ENCODE data around the gene MEIKIN. TPM values are rescaled to one million over a fixed set of nuclear protein-coding genes. Genes with fewer than 3 reads are reported as not detected.

The MEIKIN gene
- total and polyA plus RNA-seq, 3 experiments from 2014 or later, result 0.53 to 0.69 TPM; not detected in 1

GRCh38 chr5:131950706-131951105 is 5.2 kb upstream of the MEIKIN start:
- peaks cover 6% of the 10 kb centered on the region for H3K36me3 ChIP-seq (ENCODE audit: insufficient read depth, low read length)
- no peaks in the 10 kb centered on the region for H3K9me3 ChIP-seq (ENCODE audit: low read length)
- ChIA-PET CTCF (no interaction called here), POLR2A (no interaction called here)
- Mint-ChIP-seq H3K27ac (no peak overlapping the region), H3K4me1 (peaks cover 0 to 3% (median 0%) of the 10 kb centered on the region in 3 donors), H3K27me3 (no peaks in the 10 kb centered on the region), H3K36me3 (peaks cover 20 to 47% (median 30%) of the 10 kb centered on the region in 3 donors), H3K4me3 (no peak overlapping the region), H3K9me3 (no peaks in the 10 kb centered on the region)
- DNase-seq, result no peak
- no peaks in the 10 kb centered on the region for H3K27me3 ChIP-seq (ENCODE audit: insufficient read depth, low read length, poor library complexity, severe bottlenecking)
- H3K4me3 ChIP-seq (ENCODE audit: low read length), result no peak overlapping the region
- no peak overlapping the region for H3K27ac ChIP-seq (ENCODE audit: low read depth, low read length)
- no peaks in the 10 kb centered on the region for H3K4me1 ChIP-seq (ENCODE audit: insufficient read depth, low read length)

- H3K27ac ChIP-seq (ENCODE audit: low read depth, low read length), result no peak overlapping the region
- no peak overlapping the region for H3K4me3 ChIP-seq (ENCODE audit: low read length)
- DNase-seq, result no peak
- Mint-ChIP-seq H3K27me3 (no peaks in the 10 kb centered on the region), H3K27ac (no peak overlapping the region), H3K4me1 (peaks cover 0 to 2% (median 0%) of the 10 kb centered on the region in 3 donors), H3K4me3 (no peak overlapping the region), H3K9me3 (no peaks in the 10 kb centered on the region), H3K36me3 (peaks cover 6 to 17% (median 9%) of the 10 kb centered on the region in 3 donors)
- H3K27me3 ChIP-seq (ENCODE audit: insufficient read depth, low read length, poor library complexity, severe bottlenecking), result no peaks in the 10 kb centered on the region
- no peaks in the 10 kb centered on the region for H3K9me3 ChIP-seq (ENCODE audit: low read length)
- ChIA-PET CTCF (no interaction called here), POLR2A (no interaction called here)
- no peaks in the 10 kb centered on the region for H3K4me1 ChIP-seq (ENCODE audit: insufficient read depth, low read length)
- no peaks in the 10 kb centered on the region for H3K36me3 ChIP-seq (ENCODE audit: insufficient read depth, low read length)
Observed at GRCh38 chr5:131947445-131947844, 2.0 kb upstream of the MEIKIN start.

GRCh38 chr5:131944702-131945550 is 537 bp downstream of the MEIKIN start:
- Mint-ChIP-seq H3K27me3 (no peaks in the 10 kb centered on the region), H3K27ac (no peak overlapping the region), H3K36me3 (peaks cover 9 to 15% (median 9%) of the 10 kb centered on the region in 3 donors), H3K4me1 (no peaks in the 10 kb centered on the region), H3K9me3 (no peaks in the 10 kb centered on the region), H3K4me3 (no peak overlapping the region)
- POLR2A ChIA-PET, result interaction anchor here (0.5 kb wide), 1 partner anchor 1226 kb away, joined by 3 read pairs; no protein-coding TSS in a partner anchor
- CTCF ChIA-PET, result no interaction called here
- DNase-seq, result no peak
- Histone ChIP-seq H3K27me3 (ENCODE audit: insufficient read depth, low read length, poor library complexity, severe bottlenecking) (no peaks in the 10 kb centered on the region), H3K4me3 (ENCODE audit: low read length) (no peak overlapping the region), H3K36me3 (ENCODE audit: insufficient read depth, low read length) (no peaks in the 10 kb centered on the region), H3K4me1 (ENCODE audit: insufficient read depth, low read length) (no peaks in the 10 kb centered on the region), H3K27ac (ENCODE audit: low read depth, low read length) (no peak overlapping the region), H3K9me3 (ENCODE audit: low read length) (no peaks in the 10 kb centered on the region)

- H3K27ac Mint-ChIP-seq, result no peak overlapping the region
- no peak for DNase-seq
- H3K36me3 Mint-ChIP-seq, result peaks cover 3 to 15% (median 4%) of the 10 kb centered on the region in 3 donors
- POLR2A ChIA-PET, result no interaction called here
- H3K9me3 Mint-ChIP-seq, result no peaks in the 10 kb centered on the region
- Histone ChIP-seq H3K27me3 (ENCODE audit: insufficient read depth, low read length, poor library complexity, severe bottlenecking) (no peaks in the 10 kb centered on the region), H3K36me3 (ENCODE audit: insufficient read depth, low read length) (no peaks in the 10 kb centered on the region), H3K4me1 (ENCODE audit: insufficient read depth, low read length) (no peaks in the 10 kb centered on the region), H3K4me3 (ENCODE audit: low read length) (no peak overlapping the region), H3K9me3 (ENCODE audit: low read length) (no peaks in the 10 kb centered on the region), H3K27ac (ENCODE audit: low read depth, low read length) (no peak overlapping the region)
- CTCF ChIA-PET, result no interaction called here
- no peaks in the 10 kb centered on the region for H3K27me3 Mint-ChIP-seq
- no peaks in the 10 kb centered on the region for H3K4me1 Mint-ChIP-seq
- no peak overlapping the region for H3K4me3 Mint-ChIP-seq
Observed at GRCh38 chr5:131943916-131944315, 1.5 kb downstream of the MEIKIN start.

- DNase-seq, result no peak
- H3K9me3 ChIP-seq (ENCODE audit: low read length), result no peaks in the 10 kb centered on the region
- POLR2A ChIA-PET, result no interaction called here
- H3K27ac Mint-ChIP-seq, result no peak overlapping the region
- H3K9me3 Mint-ChIP-seq, result no peaks in the 10 kb centered on the region
- no peak overlapping the region for H3K4me3 Mint-ChIP-seq
- no peak overlapping the region for H3K27ac ChIP-seq (ENCODE audit: low read depth, low read length)
- no peaks in the 10 kb centered on the region for H3K4me1 Mint-ChIP-seq
- H3K36me3 ChIP-seq (ENCODE audit: insufficient read depth, low read length), result no peaks in the 10 kb centered on the region
- peaks cover 2 to 15% (median 2%) of the 10 kb centered on the region in 3 donors for H3K36me3 Mint-ChIP-seq
- H3K27me3 ChIP-seq (ENCODE audit: insufficient read depth, low read length, poor library complexity, severe bottlenecking), result no peaks in the 10 kb centered on the region
- H3K4me1 ChIP-seq (ENCODE audit: insufficient read depth, low read length), result no peaks in the 10 kb centered on the region
- H3K27me3 Mint-ChIP-seq, result peaks cover 0 to 1% of the 10 kb centered on the region in 2 donors
- CTCF ChIA-PET, result no interaction called here
- no peak overlapping the region for H3K4me3 ChIP-seq (ENCODE audit: low read length)
Observed at GRCh38 chr5:131942016-131942415, 3.4 kb downstream of the MEIKIN start.

GRCh38 chr5:131939690-131940345 is 5.6 kb downstream of the MEIKIN start:
- no peak overlapping the region for H3K4me3 Mint-ChIP-seq
- Histone ChIP-seq H3K4me1 (ENCODE audit: insufficient read depth, low read length) (no peaks in the 10 kb centered on the region), H3K27me3 (ENCODE audit: insufficient read depth, low read length, poor library complexity, severe bottlenecking) (no peaks in the 10 kb centered on the region), H3K36me3 (ENCODE audit: insufficient read depth, low read length) (no peaks in the 10 kb centered on the region), H3K9me3 (ENCODE audit: low read length) (no peaks in the 10 kb centered on the region), H3K27ac (ENCODE audit: low read depth, low read length) (no peak overlapping the region), H3K4me3 (ENCODE audit: low read length) (no peak overlapping the region)
- H3K36me3 Mint-ChIP-seq, result peaks cover 2 to 15% (median 3%) of the 10 kb centered on the region in 3 donors
- no peaks in the 10 kb centered on the region for H3K9me3 Mint-ChIP-seq
- H3K27me3 Mint-ChIP-seq, result peaks cover 0 to 1% of the 10 kb centered on the region in 2 donors
- H3K27ac Mint-ChIP-seq, result no peak overlapping the region
- POLR2A ChIA-PET, result no interaction called here
- H3K4me1 Mint-ChIP-seq, result no peaks in the 10 kb centered on the region
- CTCF ChIA-PET, result no interaction called here
- no peak for DNase-seq

GRCh38 chr5:131932235-131932634 is 13.2 kb downstream of the MEIKIN start:
- peaks cover 27 to 43% (median 34%) of the 10 kb centered on the region in 5 donors for H3K9me3 Mint-ChIP-seq
- H3K27ac ChIP-seq (ENCODE audit: low read depth, low read length), result no peak overlapping the region
- CTCF ChIA-PET, result no interaction called here
- H3K36me3 Mint-ChIP-seq, result peaks cover 9 to 54% (median 16%) of the 10 kb centered on the region in 3 donors
- no peaks in the 10 kb centered on the region for H3K27me3 ChIP-seq (ENCODE audit: insufficient read depth, low read length, poor library complexity, severe bottlenecking)
- no peaks in the 10 kb centered on the region for H3K36me3 ChIP-seq (ENCODE audit: insufficient read depth, low read length)
- H3K27ac Mint-ChIP-seq, result no peak overlapping the region
- POLR2A ChIA-PET, result no interaction called here
- H3K27me3 Mint-ChIP-seq, result peaks cover 0 to 5% of the 10 kb centered on the region in 2 donors
- no peak for DNase-seq
- no peaks in the 10 kb centered on the region for H3K9me3 ChIP-seq (ENCODE audit: low read length)
- H3K4me1 Mint-ChIP-seq, result no peaks in the 10 kb centered on the region
- no peak overlapping the region for H3K4me3 Mint-ChIP-seq
- H3K4me3 ChIP-seq (ENCODE audit: low read length), result no peak overlapping the region
- H3K4me1 ChIP-seq (ENCODE audit: insufficient read depth, low read length), result no peaks in the 10 kb centered on the region

- no peak for DNase-seq
- Mint-ChIP-seq H3K27me3 (peaks cover 0 to 5% of the 10 kb centered on the region in 2 donors), H3K9me3 (peaks cover 46 to 61% (median 51%) of the 10 kb centered on the region in 5 donors), H3K36me3 (peaks cover 12 to 74% (median 16%) of the 10 kb centered on the region in 3 donors), H3K4me3 (no peak overlapping the region), H3K27ac (no peak overlapping the region), H3K4me1 (no peaks in the 10 kb centered on the region)
- ChIA-PET POLR2A (no interaction called here), CTCF (no interaction called here)
- H3K27me3 ChIP-seq (ENCODE audit: insufficient read depth, low read length, poor library complexity, severe bottlenecking), result no peaks in the 10 kb centered on the region
- H3K9me3 ChIP-seq (ENCODE audit: low read length), result no peaks in the 10 kb centered on the region
- no peaks in the 10 kb centered on the region for H3K36me3 ChIP-seq (ENCODE audit: insufficient read depth, low read length)
- no peak overlapping the region for H3K27ac ChIP-seq (ENCODE audit: low read depth, low read length)
- no peaks in the 10 kb centered on the region for H3K4me1 ChIP-seq (ENCODE audit: insufficient read depth, low read length)
- no peak overlapping the region for H3K4me3 ChIP-seq (ENCODE audit: low read length)
Observed at GRCh38 chr5:131928957-131929356, 16.5 kb downstream of the MEIKIN start.
